Gastroesophageal sphincter (tissue), 4 donors: ENCODE measurements around the gene CALHM6. TPM values are rescaled to one million over a fixed set of nuclear protein-coding genes. Genes with fewer than 3 reads are reported as not detected.

Experiments
- ATAC-seq: fragments of 150-250 bp; one replicate; pipeline ENCODE4 v1.9.1; 2016; ENCODE audit warnings: mild to moderate bottlenecking, moderate library complexity
- H3K27ac ChIP-seq, 4 donors: fragments of 200-600 bp; sonication (generic) in 3 of 4; 1 replicate in 3 of 4; 2 replicates in 1 of 4; pipeline ENCODE4 v1.5.1; 2016 to 2019
- H3K27me3 ChIP-seq: fragments of 200-600 bp; sonication (generic); one replicate; pipeline ENCODE4 v1.5.1; 2019
- H3K36me3 ChIP-seq, 2 donors: fragments of 200-600 bp; sonication (generic); one replicate each; pipeline ENCODE4 v1.5.1; 2019; ENCODE audit warnings: control low read depth in 1 of 2
- H3K4me1 ChIP-seq, 3 donors: fragments of 200-600 bp; sonication (generic); 1 replicate in 2 of 3; 2 replicates in 1 of 3; pipeline ENCODE4 v1.5.1; 2016 to 2019; ENCODE audit warnings: control low read depth in 2 of 3
- H3K4me3 ChIP-seq, 2 donors: fragments of 200-600 bp; sonication (generic); one replicate each; pipeline ENCODE4 v1.5.1; 2019; ENCODE audit warnings: mild to moderate bottlenecking in 1 of 2, moderate library complexity in 1 of 2
- H3K9me3 ChIP-seq, 3 donors: fragments of 200-600 bp; sonication (generic); one replicate each; pipeline ENCODE4 v1.5.1; 2017 to 2019; ENCODE audit warnings: control low read depth in 2 of 3
- CTCF ChIP-seq, 4 experiments: fragments of 200-600 bp in 2 of 4; fragments of 450-650 bp in 2 of 4; sonication (generic) in 1 of 4; IDR thresholded peaks; one replicate each; pipeline ENCODE4 v1.5.1; 2017 to 2019; ENCODE audit warnings: antibody characterized with exemption in 4 of 4, mild to moderate bottlenecking in 2 of 4, moderate library complexity in 2 of 4
- EP300 ChIP-seq: sonication (generic); formaldehyde crosslinking; IDR thresholded peaks from one replicate; pipeline ENCODE4 v1.6.1; 2017; ENCODE audit warnings: antibody characterized with exemption, mild to moderate bottlenecking
- POLR2A ChIP-seq, 2 donors: fragments of 450-650 bp; IDR thresholded peaks; one replicate each; pipeline ENCODE4 v1.6.1; 2017; ENCODE audit warnings: antibody characterized with exemption in 2 of 2, mild to moderate bottlenecking in 2 of 2, moderate library complexity in 1 of 2
- POLR2AphosphoS5 ChIP-seq: sonication (generic); formaldehyde crosslinking; IDR thresholded peaks from one replicate; pipeline ENCODE4 v1.6.1; 2017; ENCODE audit warnings: antibody characterized with exemption
- WGBS, 2 donors: methylation state at CpG; one replicate each; pipeline ENCODE4 v1.1.5; 2018; ENCODE audit warnings: low coverage in 1 of 2; 5-methylcytosine and 5-hydroxymethylcytosine counted together
- total RNA-seq, 4 donors: library from RNA; depleted of rRNA; stranded (reverse); fragments of >200 nt; gene quantifications; one replicate each; pipeline ENCODE4 v1.1.0, GENCODE V29; 2016

Gene CALHM6
- total RNA-seq, 4 donors from 2014 or later: 0.50 to 6.9 (median 4.2) TPM; not detected in 1

- no peak for TF ChIP-seq CTCF (IDR thresholded peaks at IDR 0.05)
- TF ChIP-seq EP300: no peak
- no peak for TF ChIP-seq POLR2AphosphoS5
- TF ChIP-seq POLR2A (IDR thresholded peaks at IDR 0.05): no peak
- Histone ChIP-seq H3K27me3 (peaks cover 19% of the 10 kb centered on the region), H3K36me3 (no peaks in the 10 kb centered on the region), H3K4me3 (no peak overlapping the region), H3K4me1 (peaks cover 0 to 13% (median 0%) of the 10 kb centered on the region in 3 donors), H3K9me3 (no peaks in the 10 kb centered on the region), H3K27ac (no peak overlapping the region)
- ATAC-seq: no peak
- 79 to 82% methylated on average over 4 of the region's 4 CpGs for WGBS, 2 donors
Measured at GRCh38 chr6:116459927-116460326, 1.2 kb upstream of the CALHM6 start.

- Histone ChIP-seq H3K36me3 (no peaks in the 10 kb centered on the region), H3K4me1 (peaks cover 0 to 13% (median 0%) of the 10 kb centered on the region in 3 donors), H3K9me3 (no peaks in the 10 kb centered on the region), H3K27me3 (peaks cover 19% of the 10 kb centered on the region), H3K27ac (peak overlapping the region in 2 of 4 donors; percentile 11 to 50), H3K4me3 (peak overlapping the region; percentile 25 to 55)
- no peak for TF ChIP-seq POLR2A (IDR thresholded peaks at IDR 0.05)
- no peak for TF ChIP-seq CTCF (IDR thresholded peaks at IDR 0.05)
- peak; percentile 65 for ATAC-seq
- WGBS, 2 donors: 67 to 90% methylated on average over 4 to 12 of the region's 84 CpGs
Measured at GRCh38 chr6:116461932-116462885, 1.0 kb downstream of the CALHM6 start.

- 94 to 100% methylated on average over 4 of the region's 4 CpGs for WGBS, 2 donors
- Histone ChIP-seq H3K9me3 (no peaks in the 10 kb centered on the region), H3K36me3 (no peaks in the 10 kb centered on the region), H3K27ac (no peak overlapping the region), H3K4me3 (no peak overlapping the region), H3K27me3 (peaks cover 19% of the 10 kb centered on the region), H3K4me1 (peaks cover 0 to 13% (median 0%) of the 10 kb centered on the region in 3 donors)
- TF ChIP-seq EP300 (no peak), POLR2AphosphoS5 (no peak), POLR2A (IDR thresholded peaks at IDR 0.05) (no peak), CTCF (IDR thresholded peaks at IDR 0.05) (no peak)
- no peak for ATAC-seq
Measured at GRCh38 chr6:116463301-116463700, 2.1 kb downstream of the CALHM6 start.

- 72 to 79% methylated on average over 5 of the region's 5 CpGs for WGBS, 2 donors
- Histone ChIP-seq H3K4me3 (no peak overlapping the region), H3K4me1 (peaks cover 0 to 13% (median 0%) of the 10 kb centered on the region in 3 donors), H3K27me3 (peaks cover 19% of the 10 kb centered on the region), H3K9me3 (no peaks in the 10 kb centered on the region), H3K36me3 (no peaks in the 10 kb centered on the region), H3K27ac (no peak overlapping the region)
- TF ChIP-seq POLR2AphosphoS5 (no peak), POLR2A (IDR thresholded peaks at IDR 0.05) (no peak), CTCF (IDR thresholded peaks at IDR 0.05) (no peak), EP300 (no peak)
- peak; percentile 23 for ATAC-seq
Measured at GRCh38 chr6:116465246-116465645, 4.1 kb downstream of the CALHM6 start.

GRCh38 chr6:116467096-116467495, 5.9 kb downstream of the CALHM6 start:
- Histone ChIP-seq H3K27ac (no peak overlapping the region), H3K27me3 (peaks cover 12% of the 10 kb centered on the region), H3K9me3 (no peaks in the 10 kb centered on the region), H3K4me3 (no peak overlapping the region), H3K4me1 (peaks cover 0 to 6% (median 0%) of the 10 kb centered on the region in 3 donors), H3K36me3 (no peaks in the 10 kb centered on the region)
- no peak for ATAC-seq
- WGBS, 2 donors: 93 to 100% methylated on average over 1 of the region's 1 CpG
- TF ChIP-seq EP300 (no peak), POLR2AphosphoS5 (no peak), POLR2A (IDR thresholded peaks at IDR 0.05) (no peak), CTCF (IDR thresholded peaks at IDR 0.05) (no peak)
